AG04449 (cell line): ENCODE measurements around the gene CAPNS1.

Source experiments
- CTCF ChIA-PET: fragments of 350-600 bp; formaldehyde crosslinking; extraction: SDS; loops from one replicate; lab custom pipeline; 2021; ENCODE audit warnings: antibody characterized with exemption; lab: Yijun Ruan, JAX
- POLR2A ChIA-PET: fragments of 400-600, 350-600 bp; formaldehyde crosslinking; extraction: SDS; loops from one replicate; lab custom pipeline; 2020; ENCODE audit warnings: antibody characterized with exemption, inconsistent platforms; lab: Yijun Ruan, JAX
- DNase-seq: peaks from one replicate; pipeline ENCODE4 v3.0.0-alpha.2; 2010; ENCODE audit warnings: low read depth, low spot score
- H3K4me3 ChIP-seq: 2 replicates; pipeline ENCODE4 v1.5.1; 2011; ENCODE audit warnings: low read depth, mild to moderate bottlenecking, control low read depth, low read length
- TF ChIP-seq, protein P1 (sequence below): IDR thresholded peaks from one replicate; pipeline ENCODE4 v1.5.1; 2011; ENCODE audit warnings: mild to moderate bottlenecking, moderate library complexity, low read length, control low read depth, inconsistent platforms; ENCODE audit not compliant: insufficient read depth; ENCODE audit errors: missing control alignments

The CAPNS1 gene

DNA sequence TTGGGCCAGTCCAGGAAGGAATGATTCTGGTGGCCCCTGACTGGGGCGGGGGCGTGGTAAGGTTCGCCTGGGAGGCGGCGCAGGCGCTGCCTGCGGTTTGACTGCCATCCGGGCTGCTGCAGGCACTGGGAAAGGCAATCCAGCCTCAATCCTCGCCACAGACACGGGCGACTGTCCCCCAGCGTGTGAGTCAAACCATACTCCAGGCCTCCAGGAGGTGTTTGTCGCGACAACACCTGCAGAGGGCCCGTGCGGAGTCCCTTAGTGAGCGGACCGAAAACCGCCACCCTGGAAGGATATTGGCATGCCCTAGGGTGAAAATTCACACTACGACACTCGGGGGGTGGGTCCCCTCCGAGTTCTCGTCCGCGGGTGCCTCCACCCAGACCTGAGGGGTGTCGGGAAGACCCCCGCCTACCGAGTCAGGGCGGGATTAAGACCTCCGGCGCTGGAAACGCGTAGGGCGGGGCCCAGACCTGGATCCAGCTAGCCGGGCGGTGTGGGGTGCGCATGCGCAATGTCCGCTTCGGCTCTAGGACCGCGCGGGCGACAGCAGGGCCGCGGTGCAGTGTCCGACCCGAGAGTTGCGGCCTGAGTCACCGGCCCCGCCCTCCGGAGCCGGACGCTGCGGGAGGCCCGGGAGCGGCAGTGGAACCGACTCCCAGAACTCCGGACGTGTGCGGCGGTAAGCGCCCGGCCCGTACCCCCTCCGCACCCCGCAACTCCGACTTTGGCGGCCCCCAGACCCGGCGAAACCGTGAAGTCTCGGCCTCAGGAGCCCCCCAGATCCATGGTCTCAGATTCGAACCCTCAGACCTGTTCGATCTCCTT is at the start of gene CAPNS1:
TSS of gene CAPNS1 (plus strand) at position 594 of the 831 bp plus-strand sequence. CDS start 946 bp downstream, outside the sequence.
- TF ChIP-seq, protein P1, sequence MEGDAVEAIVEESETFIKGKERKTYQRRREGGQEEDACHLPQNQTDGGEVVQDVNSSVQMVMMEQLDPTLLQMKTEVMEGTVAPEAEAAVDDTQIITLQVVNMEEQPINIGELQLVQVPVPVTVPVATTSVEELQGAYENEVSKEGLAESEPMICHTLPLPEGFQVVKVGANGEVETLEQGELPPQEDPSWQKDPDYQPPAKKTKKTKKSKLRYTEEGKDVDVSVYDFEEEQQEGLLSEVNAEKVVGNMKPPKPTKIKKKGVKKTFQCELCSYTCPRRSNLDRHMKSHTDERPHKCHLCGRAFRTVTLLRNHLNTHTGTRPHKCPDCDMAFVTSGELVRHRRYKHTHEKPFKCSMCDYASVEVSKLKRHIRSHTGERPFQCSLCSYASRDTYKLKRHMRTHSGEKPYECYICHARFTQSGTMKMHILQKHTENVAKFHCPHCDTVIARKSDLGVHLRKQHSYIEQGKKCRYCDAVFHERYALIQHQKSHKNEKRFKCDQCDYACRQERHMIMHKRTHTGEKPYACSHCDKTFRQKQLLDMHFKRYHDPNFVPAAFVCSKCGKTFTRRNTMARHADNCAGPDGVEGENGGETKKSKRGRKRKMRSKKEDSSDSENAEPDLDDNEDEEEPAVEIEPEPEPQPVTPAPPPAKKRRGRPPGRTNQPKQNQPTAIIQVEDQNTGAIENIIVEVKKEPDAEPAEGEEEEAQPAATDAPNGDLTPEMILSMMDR = no peak
- CTCF ChIA-PET = interaction anchor here (0.6 to 1.2 kb wide), 2 partner anchors 12 to 30 kb away, joined by 3 to 4 read pairs; no protein-coding TSS in a partner anchor
- POLR2A ChIA-PET = interaction anchor here (0.6 to 2.0 kb wide), 5 partner anchors 10 to 26 kb away, joined by 3 to 19 read pairs (median 3); no protein-coding TSS in a partner anchor
- DNase-seq = peak; percentile 52
- peak within 1 kb of the TSS; percentile 96 for H3K4me3 ChIP-seq

DNA sequence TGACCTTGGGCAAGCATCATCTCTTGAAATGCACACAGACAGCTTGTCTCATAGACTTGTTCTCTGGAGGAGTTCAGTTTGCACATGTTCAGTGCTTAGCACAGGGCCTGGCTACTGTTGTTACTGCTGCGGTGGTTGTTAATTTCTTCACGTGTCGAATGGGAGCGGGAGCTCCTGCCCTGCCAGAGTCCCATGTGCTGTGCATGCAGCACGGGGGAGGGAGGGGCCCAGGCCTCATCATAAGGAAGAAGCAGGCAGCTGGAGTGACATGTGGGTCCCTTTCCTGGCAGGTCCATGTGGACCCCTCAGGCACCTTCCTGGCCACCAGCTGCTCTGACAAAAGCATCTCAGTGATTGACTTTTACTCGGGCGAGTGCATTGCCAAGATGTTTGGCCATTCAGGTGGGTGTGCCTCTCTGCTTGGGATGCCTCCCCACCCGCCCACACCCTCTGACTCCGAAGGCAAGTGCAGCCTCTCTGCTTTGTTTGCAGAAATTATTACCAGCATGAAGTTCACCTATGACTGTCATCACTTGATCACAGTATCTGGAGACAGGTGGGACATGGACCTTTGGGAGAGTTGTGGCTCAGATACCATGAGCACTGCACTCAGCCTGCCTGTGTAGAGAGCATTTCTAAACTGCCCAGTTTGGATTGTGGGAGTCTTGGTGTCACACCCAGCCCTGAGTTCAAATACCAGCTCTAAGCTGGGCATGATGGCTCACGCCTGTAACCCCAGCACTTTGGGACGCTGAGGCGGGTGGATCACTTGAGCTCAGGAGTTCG is 48.8 kb upstream of the CAPNS1 start:
- CTCF ChIA-PET = interaction anchor here (1.3 kb wide), 1 partner anchor 30 kb away, joined by 4 read pairs; no protein-coding TSS in a partner anchor
- POLR2A ChIA-PET = no interaction called here
- no peak for DNase-seq
- TF ChIP-seq, protein P1 = no peak
- H3K4me3 ChIP-seq = no peak overlapping the region

DNA sequence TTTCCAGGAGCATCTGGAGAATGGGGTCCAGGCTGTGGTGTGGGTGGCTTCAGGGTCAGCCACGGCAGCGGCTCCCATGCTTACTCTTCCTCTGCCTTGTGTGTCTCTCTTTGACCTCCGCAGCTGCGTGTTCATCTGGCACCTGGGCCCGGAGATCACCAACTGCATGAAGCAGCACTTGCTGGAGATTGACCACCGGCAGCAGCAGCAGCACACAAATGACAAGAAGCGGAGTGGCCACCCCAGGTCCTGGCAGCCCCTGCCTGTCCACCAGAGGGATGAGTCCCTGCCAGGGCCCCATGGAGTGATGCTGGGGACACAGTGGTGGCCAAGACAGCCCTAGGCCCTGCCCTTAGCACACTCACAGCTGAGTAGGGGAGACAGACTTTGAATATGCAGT is 47.3 kb upstream of the CAPNS1 start:
- ChIA-PET POLR2A (no interaction called here), CTCF (interaction anchor here (1.2 kb wide), 1 partner anchor 14 kb away, joined by 3 read pairs; no protein-coding TSS in a partner anchor)
- H3K4me3 ChIP-seq = no peak overlapping the region
- no peak for DNase-seq
- TF ChIP-seq, protein P1 = no peak

DNA sequence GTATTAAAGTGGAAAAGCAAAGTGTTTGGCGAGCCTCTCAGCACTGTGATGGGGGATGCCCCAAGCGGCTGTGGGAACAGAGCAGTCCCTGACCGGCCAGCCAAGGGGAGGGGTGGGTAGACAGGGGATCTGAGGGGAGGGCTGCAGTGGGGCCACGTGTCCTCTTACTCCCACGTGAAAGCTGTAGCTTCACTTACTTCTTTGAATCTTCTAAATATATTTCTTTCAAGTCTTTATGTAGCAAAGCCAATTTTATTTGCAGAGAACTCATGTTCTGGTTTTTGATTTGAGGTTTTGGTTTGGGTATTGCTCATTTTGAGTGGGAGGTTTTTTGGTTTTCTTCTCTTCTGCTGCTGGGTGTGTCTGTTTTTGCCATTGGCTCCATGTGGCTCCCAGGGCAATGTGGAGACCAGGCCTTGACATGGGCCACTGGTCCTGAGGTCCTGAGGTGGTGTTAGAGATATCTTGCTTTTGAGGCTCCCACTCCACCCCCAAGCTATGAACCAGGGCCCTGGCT is 46.7 kb upstream of the CAPNS1 start:
- DNase-seq = no peak
- POLR2A ChIA-PET = no interaction called here
- TF ChIP-seq, protein P1 = no peak
- CTCF ChIA-PET = interaction anchor here (1.2 kb wide), 1 partner anchor 13 kb away, joined by 3 read pairs; no protein-coding TSS in a partner anchor
- H3K4me3 ChIP-seq = no peak overlapping the region

DNA sequence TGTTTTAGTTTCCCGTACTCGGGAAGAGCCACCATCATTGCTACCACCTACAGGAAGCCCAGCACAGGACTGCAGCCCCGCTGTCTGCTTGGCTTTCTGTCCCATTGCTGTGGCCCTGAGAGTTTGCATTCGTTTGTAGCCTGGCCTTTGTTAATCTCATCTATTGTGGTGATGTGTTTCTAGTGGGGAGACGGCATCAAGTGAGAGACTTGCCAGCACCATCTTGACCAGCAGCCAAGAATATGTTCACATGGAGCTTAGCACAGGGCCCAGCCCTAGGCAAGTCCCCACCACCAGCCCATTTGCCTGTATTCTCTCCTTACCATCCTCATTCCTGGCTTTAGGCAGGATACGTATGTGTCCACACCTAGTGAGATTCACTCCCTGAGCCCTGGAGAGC is 46.2 kb upstream of the CAPNS1 start:
- DNase-seq = no peak
- CTCF ChIA-PET = interaction anchor here (1.2 kb wide), 1 partner anchor 13 kb away, joined by 3 read pairs; no protein-coding TSS in a partner anchor
- TF ChIP-seq, protein P1 = no peak
- POLR2A ChIA-PET = no interaction called here
- H3K4me3 ChIP-seq = no peak overlapping the region

DNA sequence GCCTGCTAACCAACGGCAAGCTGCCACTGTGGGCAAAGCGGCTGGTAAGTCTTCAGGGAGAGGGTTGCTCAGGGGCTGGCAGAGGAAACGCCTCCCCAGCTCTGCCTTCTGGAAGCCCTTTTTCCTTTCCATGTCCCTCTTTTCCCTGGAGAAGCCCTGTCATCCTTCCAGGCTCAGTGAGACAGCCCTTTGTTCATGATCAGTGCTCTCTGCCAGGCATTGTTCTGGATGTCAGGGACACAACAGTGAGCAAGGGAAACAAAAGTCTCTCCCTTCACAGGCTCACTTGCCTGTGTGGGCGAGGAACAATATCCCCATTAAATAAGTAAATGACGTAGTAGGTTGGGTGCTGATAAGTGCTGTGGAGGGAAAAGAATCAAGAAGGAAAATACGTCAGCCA is 42.8 kb upstream of the CAPNS1 start:
- CTCF ChIA-PET = interaction anchor here (0.6 kb wide), 1 partner anchor 37 kb away, joined by 3 read pairs; no protein-coding TSS in a partner anchor
- no peak overlapping the region for H3K4me3 ChIP-seq
- no peak for DNase-seq
- POLR2A ChIA-PET = no interaction called here
- TF ChIP-seq, protein P1 = no peak
